Measurements from ENCODE around the gene KLF3. TPM values are rescaled to one million over a fixed set of nuclear protein-coding genes. Genes with fewer than 3 reads are reported as not detected.

The KLF3 gene
- polyA plus RNA-seq, 1 donor from 2014 or later: 12.3 TPM

DNA sequence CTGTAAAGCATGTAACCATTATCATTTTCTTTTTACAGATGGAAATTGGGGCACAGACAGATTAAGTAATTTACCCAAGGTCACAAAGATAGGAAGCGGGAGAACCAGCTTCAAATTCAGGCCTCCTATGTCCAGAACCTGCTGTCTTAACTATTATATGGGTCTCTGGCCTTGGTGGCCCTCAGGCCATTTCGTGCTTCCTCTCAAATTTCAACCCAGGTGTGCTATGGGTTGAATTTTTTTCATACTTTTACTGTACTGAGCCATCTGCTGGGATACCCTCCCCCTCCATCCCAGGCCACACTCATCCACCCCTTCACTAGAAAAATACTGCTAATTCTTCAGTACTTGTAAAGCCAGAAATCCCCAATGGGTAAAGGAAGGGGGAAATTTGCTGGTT lies 42.3 kb downstream of the KLF3 start:
- TF ChIP-seq EP300 (conservative IDR thresholded peaks at IDR 0.05; ENCODE audit: poor library complexity, severe bottlenecking): no peak
- no peak for TF ChIP-seq EZH2 (IDR thresholded peaks at IDR 0.05; ENCODE audit: borderline replicate concordance, insufficient read depth, low read length, poor library complexity, severe bottlenecking)
- no peak for TF ChIP-seq RAD21 (conservative IDR thresholded peaks at IDR 0.05)
- H3K9ac ChIP-seq (ENCODE audit: low read length): no peak overlapping the region
- H3K27ac ChIP-seq (ENCODE audit: low read length): no peak overlapping the region
- no peaks in the 10 kb centered on the region for H3K36me3 ChIP-seq (ENCODE audit: insufficient read depth, low read length)
- no peaks in the 10 kb centered on the region for H3K9me3 ChIP-seq (ENCODE audit: low read length)
- no peaks in the 10 kb centered on the region for H3K27me3 ChIP-seq (ENCODE audit: insufficient read depth, low read depth, low read length)
- no peaks in the 10 kb centered on the region for H4K20me1 ChIP-seq (ENCODE audit: insufficient read depth)
- H2AFZ ChIP-seq (ENCODE audit: low read depth, low read length): no peak overlapping the region
- no peaks in the 10 kb centered on the region for H3K9me2 ChIP-seq (ENCODE audit: insufficient read depth, low read length)
- no peak overlapping the region for H3K4me3 ChIP-seq (ENCODE audit: low read length)
- no peak overlapping the region for H3K4me2 ChIP-seq (ENCODE audit: low read length)
- no peaks in the 10 kb centered on the region for H3F3A ChIP-seq (ENCODE audit: insufficient read depth, low read length, poor library complexity, severe bottlenecking)
- H3K79me2 ChIP-seq (replicated peaks; ENCODE audit: insufficient read depth, low read length): no peaks in the 10 kb centered on the region

DNA sequence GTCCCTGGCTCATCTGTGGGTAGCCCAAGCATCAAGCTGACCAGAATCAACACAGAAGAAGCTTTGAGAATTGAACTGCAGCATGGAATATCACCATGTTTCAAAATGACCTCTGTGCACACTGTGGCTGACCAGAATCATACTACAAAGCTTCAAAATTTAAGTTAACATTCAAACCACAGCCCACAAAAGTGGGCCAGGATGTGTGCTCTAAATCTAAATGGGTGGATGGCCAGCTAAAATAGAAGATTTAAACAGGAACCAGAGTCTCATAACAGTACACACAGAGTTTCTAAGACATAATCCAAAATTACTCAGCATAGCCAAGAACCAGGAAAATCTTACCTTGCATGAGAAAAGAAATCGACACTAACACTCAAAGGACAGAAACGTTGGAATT lies 46.1 kb downstream of the KLF3 start:
- Histone ChIP-seq H3K27ac (ENCODE audit: low read length) (no peak overlapping the region), H3K36me3 (ENCODE audit: insufficient read depth, low read length) (no peaks in the 10 kb centered on the region), H3K9me2 (ENCODE audit: insufficient read depth, low read length) (no peaks in the 10 kb centered on the region), H4K20me1 (ENCODE audit: insufficient read depth) (no peaks in the 10 kb centered on the region), H3K79me2 (replicated peaks; ENCODE audit: insufficient read depth, low read length) (no peaks in the 10 kb centered on the region), H3K9ac (ENCODE audit: low read length) (no peak overlapping the region), H2AFZ (ENCODE audit: low read depth, low read length) (no peak overlapping the region), H3F3A (ENCODE audit: insufficient read depth, low read length, poor library complexity, severe bottlenecking) (no peaks in the 10 kb centered on the region), H3K4me3 (ENCODE audit: low read length) (no peak overlapping the region), H3K27me3 (ENCODE audit: insufficient read depth, low read depth, low read length) (no peaks in the 10 kb centered on the region), H3K9me3 (ENCODE audit: low read length) (no peaks in the 10 kb centered on the region), H3K4me2 (ENCODE audit: low read length) (no peak overlapping the region)
- no peak for TF ChIP-seq TAF1 (IDR thresholded peaks at IDR 0.05; ENCODE audit: low read depth)
- TF ChIP-seq, protein P1, sequence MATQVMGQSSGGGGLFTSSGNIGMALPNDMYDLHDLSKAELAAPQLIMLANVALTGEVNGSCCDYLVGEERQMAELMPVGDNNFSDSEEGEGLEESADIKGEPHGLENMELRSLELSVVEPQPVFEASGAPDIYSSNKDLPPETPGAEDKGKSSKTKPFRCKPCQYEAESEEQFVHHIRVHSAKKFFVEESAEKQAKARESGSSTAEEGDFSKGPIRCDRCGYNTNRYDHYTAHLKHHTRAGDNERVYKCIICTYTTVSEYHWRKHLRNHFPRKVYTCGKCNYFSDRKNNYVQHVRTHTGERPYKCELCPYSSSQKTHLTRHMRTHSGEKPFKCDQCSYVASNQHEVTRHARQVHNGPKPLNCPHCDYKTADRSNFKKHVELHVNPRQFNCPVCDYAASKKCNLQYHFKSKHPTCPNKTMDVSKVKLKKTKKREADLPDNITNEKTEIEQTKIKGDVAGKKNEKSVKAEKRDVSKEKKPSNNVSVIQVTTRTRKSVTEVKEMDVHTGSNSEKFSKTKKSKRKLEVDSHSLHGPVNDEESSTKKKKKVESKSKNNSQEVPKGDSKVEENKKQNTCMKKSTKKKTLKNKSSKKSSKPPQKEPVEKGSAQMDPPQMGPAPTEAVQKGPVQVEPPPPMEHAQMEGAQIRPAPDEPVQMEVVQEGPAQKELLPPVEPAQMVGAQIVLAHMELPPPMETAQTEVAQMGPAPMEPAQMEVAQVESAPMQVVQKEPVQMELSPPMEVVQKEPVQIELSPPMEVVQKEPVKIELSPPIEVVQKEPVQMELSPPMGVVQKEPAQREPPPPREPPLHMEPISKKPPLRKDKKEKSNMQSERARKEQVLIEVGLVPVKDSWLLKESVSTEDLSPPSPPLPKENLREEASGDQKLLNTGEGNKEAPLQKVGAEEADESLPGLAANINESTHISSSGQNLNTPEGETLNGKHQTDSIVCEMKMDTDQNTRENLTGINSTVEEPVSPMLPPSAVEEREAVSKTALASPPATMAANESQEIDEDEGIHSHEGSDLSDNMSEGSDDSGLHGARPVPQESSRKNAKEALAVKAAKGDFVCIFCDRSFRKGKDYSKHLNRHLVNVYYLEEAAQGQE (IDR thresholded peaks at IDR 0.05; ENCODE audit: borderline replicate concordance): no peak
- no peak for TF ChIP-seq EZH2 (IDR thresholded peaks at IDR 0.05; ENCODE audit: borderline replicate concordance, insufficient read depth, low read length, poor library complexity, severe bottlenecking)
- TF ChIP-seq EP300 (conservative IDR thresholded peaks at IDR 0.05; ENCODE audit: poor library complexity, severe bottlenecking): no peak
- TF ChIP-seq, protein P2, sequence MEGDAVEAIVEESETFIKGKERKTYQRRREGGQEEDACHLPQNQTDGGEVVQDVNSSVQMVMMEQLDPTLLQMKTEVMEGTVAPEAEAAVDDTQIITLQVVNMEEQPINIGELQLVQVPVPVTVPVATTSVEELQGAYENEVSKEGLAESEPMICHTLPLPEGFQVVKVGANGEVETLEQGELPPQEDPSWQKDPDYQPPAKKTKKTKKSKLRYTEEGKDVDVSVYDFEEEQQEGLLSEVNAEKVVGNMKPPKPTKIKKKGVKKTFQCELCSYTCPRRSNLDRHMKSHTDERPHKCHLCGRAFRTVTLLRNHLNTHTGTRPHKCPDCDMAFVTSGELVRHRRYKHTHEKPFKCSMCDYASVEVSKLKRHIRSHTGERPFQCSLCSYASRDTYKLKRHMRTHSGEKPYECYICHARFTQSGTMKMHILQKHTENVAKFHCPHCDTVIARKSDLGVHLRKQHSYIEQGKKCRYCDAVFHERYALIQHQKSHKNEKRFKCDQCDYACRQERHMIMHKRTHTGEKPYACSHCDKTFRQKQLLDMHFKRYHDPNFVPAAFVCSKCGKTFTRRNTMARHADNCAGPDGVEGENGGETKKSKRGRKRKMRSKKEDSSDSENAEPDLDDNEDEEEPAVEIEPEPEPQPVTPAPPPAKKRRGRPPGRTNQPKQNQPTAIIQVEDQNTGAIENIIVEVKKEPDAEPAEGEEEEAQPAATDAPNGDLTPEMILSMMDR (IDR thresholded peaks at IDR 0.05; ENCODE audit: poor library complexity, severe bottlenecking): no peak
- no peak for TF ChIP-seq MXI1 (conservative IDR thresholded peaks at IDR 0.05; ENCODE audit: poor library complexity, severe bottlenecking)
- TF ChIP-seq POLR2AphosphoS5 (IDR thresholded peaks at IDR 0.05): no peak
- TF ChIP-seq SMC3 (conservative IDR thresholded peaks at IDR 0.05; ENCODE audit: poor library complexity): no peak
- TF ChIP-seq RAD21 (conservative IDR thresholded peaks at IDR 0.05): no peak

DNA sequence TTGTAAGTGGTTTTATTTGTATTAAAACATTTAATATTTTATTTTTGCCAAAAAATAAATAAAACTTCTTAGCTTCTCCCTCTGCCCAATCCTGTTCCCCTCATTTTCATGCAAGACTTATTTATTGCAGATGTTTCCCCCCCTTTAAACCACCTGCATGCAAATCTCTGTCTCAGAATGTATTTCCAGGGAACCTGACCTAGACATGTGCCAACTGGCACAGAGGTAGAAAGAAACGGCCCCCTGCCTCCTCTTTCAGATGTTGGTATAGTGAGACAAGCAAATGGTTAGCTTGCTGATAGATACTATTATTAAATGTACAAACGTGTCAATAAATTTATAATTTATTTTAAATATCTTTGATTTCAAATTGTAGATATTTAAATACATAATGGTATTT lies 47.1 kb downstream of the KLF3 start:
- Histone ChIP-seq H3K4me3 (ENCODE audit: low read length) (no peak overlapping the region), H3K9me2 (ENCODE audit: insufficient read depth, low read length) (no peaks in the 10 kb centered on the region), H3K27me3 (ENCODE audit: insufficient read depth, low read depth, low read length) (no peaks in the 10 kb centered on the region), H3K36me3 (ENCODE audit: insufficient read depth, low read length) (no peaks in the 10 kb centered on the region), H4K20me1 (ENCODE audit: insufficient read depth) (no peaks in the 10 kb centered on the region), H2AFZ (ENCODE audit: low read depth, low read length) (no peak overlapping the region), H3K4me2 (ENCODE audit: low read length) (no peak overlapping the region), H3K27ac (ENCODE audit: low read length) (no peak overlapping the region), H3K79me2 (replicated peaks; ENCODE audit: insufficient read depth, low read length) (no peaks in the 10 kb centered on the region), H3F3A (ENCODE audit: insufficient read depth, low read length, poor library complexity, severe bottlenecking) (no peaks in the 10 kb centered on the region), H3K9ac (ENCODE audit: low read length) (no peak overlapping the region), H3K9me3 (ENCODE audit: low read length) (no peaks in the 10 kb centered on the region)
- TF ChIP-seq RAD21 (conservative IDR thresholded peaks at IDR 0.05) (no peak), EZH2 (IDR thresholded peaks at IDR 0.05; ENCODE audit: borderline replicate concordance, insufficient read depth, low read length, poor library complexity, severe bottlenecking) (no peak), MXI1 (conservative IDR thresholded peaks at IDR 0.05; ENCODE audit: poor library complexity, severe bottlenecking) (no peak), SMC3 (conservative IDR thresholded peaks at IDR 0.05; ENCODE audit: poor library complexity) (no peak), EP300 (conservative IDR thresholded peaks at IDR 0.05; ENCODE audit: poor library complexity, severe bottlenecking) (no peak)
- TF ChIP-seq, protein P2 (IDR thresholded peaks at IDR 0.05; ENCODE audit: poor library complexity, severe bottlenecking): no peak

Data from neural cell (in vitro differentiated cells).